A549 (cell line): ENCODE data around the gene YRDC.

Source experiments
- MAX ChIP-seq: IDR thresholded peaks from 2 replicates; pipeline ENCODE4 v1.6.1; 2012
- POLR2A ChIP-seq: IDR thresholded peaks from 2 replicates; pipeline ENCODE4 v1.6.1; 2012; ENCODE audit warnings: mild to moderate bottlenecking, low read length
- RAD21 ChIP-seq, 2 experiments: fragments of >200 bp in 1 of 2; sonication (Bioruptor Twin) in 1 of 2; formaldehyde crosslinking in 1 of 2; IDR thresholded peaks in 1 of 2; conservative IDR thresholded peaks in 1 of 2; 2 replicates in 1 of 2; 3 replicates in 1 of 2; pipeline ENCODE4 v1.6.1; 2012 to 2018; ENCODE audit warnings: inconsistent platforms in 1 of 2
- RFX5 ChIP-seq: fragments of 450-650 bp; IDR thresholded peaks from 2 replicates; pipeline ENCODE4 v1.7.1; 2014; ENCODE audit warnings: antibody characterized with exemption, mild to moderate bottlenecking, moderate library complexity
- ZNF302 ChIP-seq: fragments of 250-450 bp; sonication (Bioruptor Pico); IDR thresholded peaks from 2 replicates; pipeline ENCODE4 v1.9.0; 2021; ENCODE audit warnings: inconsistent platforms, mild to moderate bottlenecking, moderate library complexity
- TF ChIP-seq, protein P1 (sequence below): fragments of >200 bp; sonication (Bioruptor Twin); formaldehyde crosslinking; IDR thresholded peaks from 3 replicates; pipeline ENCODE4 v1.5.1; 2016

DNA sequence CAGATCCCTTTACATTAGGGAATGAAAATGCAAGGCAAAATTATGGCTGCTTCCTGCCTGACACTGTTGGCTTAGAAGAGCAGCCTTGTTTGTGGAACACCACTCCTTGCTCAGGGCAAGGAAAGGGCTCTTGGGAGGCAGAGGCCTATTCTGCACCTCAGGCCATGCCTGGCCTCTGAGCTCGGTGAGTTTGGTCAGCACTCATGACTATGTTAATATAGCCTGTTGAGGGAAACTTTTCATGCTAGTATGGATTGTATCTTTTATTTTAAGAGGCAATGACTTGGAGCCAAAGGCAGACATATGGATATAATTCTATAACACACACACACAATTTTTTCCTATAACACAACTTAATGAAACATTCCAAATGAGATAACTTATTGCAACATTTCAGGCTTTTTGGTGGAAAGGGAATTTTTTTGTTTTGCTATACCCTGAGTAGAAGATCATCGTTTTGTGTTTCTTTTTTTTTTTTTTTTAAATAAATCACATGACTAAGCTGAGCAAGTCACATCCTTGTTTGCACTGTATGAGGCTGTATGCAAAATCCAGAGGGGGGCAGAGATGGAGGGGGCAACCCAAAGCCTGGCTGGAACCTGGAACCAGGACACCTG lies 5.6 kb upstream of the YRDC start:
- TF ChIP-seq RFX5 = no peak
- no peak for TF ChIP-seq MAX
- TF ChIP-seq, protein P1, sequence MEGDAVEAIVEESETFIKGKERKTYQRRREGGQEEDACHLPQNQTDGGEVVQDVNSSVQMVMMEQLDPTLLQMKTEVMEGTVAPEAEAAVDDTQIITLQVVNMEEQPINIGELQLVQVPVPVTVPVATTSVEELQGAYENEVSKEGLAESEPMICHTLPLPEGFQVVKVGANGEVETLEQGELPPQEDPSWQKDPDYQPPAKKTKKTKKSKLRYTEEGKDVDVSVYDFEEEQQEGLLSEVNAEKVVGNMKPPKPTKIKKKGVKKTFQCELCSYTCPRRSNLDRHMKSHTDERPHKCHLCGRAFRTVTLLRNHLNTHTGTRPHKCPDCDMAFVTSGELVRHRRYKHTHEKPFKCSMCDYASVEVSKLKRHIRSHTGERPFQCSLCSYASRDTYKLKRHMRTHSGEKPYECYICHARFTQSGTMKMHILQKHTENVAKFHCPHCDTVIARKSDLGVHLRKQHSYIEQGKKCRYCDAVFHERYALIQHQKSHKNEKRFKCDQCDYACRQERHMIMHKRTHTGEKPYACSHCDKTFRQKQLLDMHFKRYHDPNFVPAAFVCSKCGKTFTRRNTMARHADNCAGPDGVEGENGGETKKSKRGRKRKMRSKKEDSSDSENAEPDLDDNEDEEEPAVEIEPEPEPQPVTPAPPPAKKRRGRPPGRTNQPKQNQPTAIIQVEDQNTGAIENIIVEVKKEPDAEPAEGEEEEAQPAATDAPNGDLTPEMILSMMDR = no peak
- no peak for TF ChIP-seq ZNF302 (CRISPR knock-in tag)
- no peak for TF ChIP-seq RAD21 (conservative IDR thresholded peaks at IDR 0.05 in 1 of 2, IDR thresholded peaks at IDR 0.05 in 1 of 2)
- TF ChIP-seq POLR2A = no peak
